Measurements from ENCODE around the gene SLC45A2.

- TF ChIP-seq POLR2A (IDR thresholded peaks at IDR 0.05) (no peak), CTCF (IDR thresholded peaks at IDR 0.05 in 8 of 11, conservative IDR thresholded peaks at IDR 0.05 in 3 of 11) (no peak)
Observed at GRCh38 chr5:33944543-33945132, 39.9 kb downstream of the SLC45A2 start.
